Naive B cell (primary cell): ENCODE measurements around the gene ANKRD33B. TPM values are rescaled to one million over a fixed set of nuclear protein-coding genes. Genes with fewer than 3 reads are reported as not detected.

Experiments
- ATAC-seq, 2 donors: fragments of 150-1000 bp; cut with Tn5 transposase; 2 replicates each; pipeline ENCODE4 v1.10.0; 2021; ENCODE audit warnings: low read depth in 2 of 2, mild to moderate bottlenecking in 2 of 2, moderate library complexity in 2 of 2
- DNase-seq: peaks from one replicate; pipeline ENCODE4 v3.0.0; 2022
- H3K27ac Mint-ChIP-seq, 6 donors: one replicate each; pipeline ENCODE4 v1.8.0; 2020 to 2022; ENCODE audit warnings: mild to moderate bottlenecking in 6 of 6, mixed read lengths in 6 of 6, moderate library complexity in 5 of 6, inconsistent platforms in 2 of 6
- H3K27me3 Mint-ChIP-seq, 3 donors: one replicate each; pipeline ENCODE4 v1.8.0; 2021 to 2022; ENCODE audit warnings: mixed read lengths in 3 of 3, mild to moderate bottlenecking in 1 of 3
- H3K36me3 Mint-ChIP-seq, 2 donors: one replicate each; pipeline ENCODE4 v1.8.0; 2020 to 2022; ENCODE audit warnings: mixed read lengths in 2 of 2, inconsistent platforms in 1 of 2, mild to moderate bottlenecking in 1 of 2
- H3K4me1 Mint-ChIP-seq, 3 donors: one replicate each; pipeline ENCODE4 v1.8.0; 2020 to 2022; ENCODE audit warnings: mixed read lengths in 3 of 3, inconsistent platforms in 1 of 3, mild to moderate bottlenecking in 1 of 3, moderate library complexity in 1 of 3
- H3K4me3 Mint-ChIP-seq, 8 donors: one replicate each; pipeline ENCODE4 v1.8.0; 2020 to 2022; ENCODE audit warnings: mild to moderate bottlenecking in 8 of 8, mixed read lengths in 8 of 8, moderate library complexity in 8 of 8, inconsistent platforms in 2 of 8
- H3K9me3 Mint-ChIP-seq, 7 donors: one replicate each; pipeline ENCODE4 v1.8.0; 2020 to 2022; ENCODE audit warnings: mixed read lengths in 7 of 7, mild to moderate bottlenecking in 5 of 7, inconsistent platforms in 2 of 7, moderate library complexity in 1 of 7
- polyA plus RNA-seq, 6 donors: library from polyadenylated mRNA; unstranded; fragments of 300-500 nt; fragmentation: Illumina TruSeq; gene quantifications; one replicate each; pipeline ENCODE4 v1.2.3, GENCODE V29; 2021; ENCODE audit warnings: low read depth in 6 of 6

Gene ANKRD33B
- polyA plus RNA-seq, 6 donors from 2014 or later: 1.3 to 2.7 (median 1.9) TPM

GRCh38 chr5:10688651-10689171 lies 124.8 kb downstream of the ANKRD33B start:
- no peak for DNase-seq
- peak overlapping the region in 1 of 6 donors; percentile 81 for H3K27ac Mint-ChIP-seq
- no peaks in the 10 kb centered on the region for H3K27me3 Mint-ChIP-seq
- no peak overlapping the region for H3K4me3 Mint-ChIP-seq
- no peak for ATAC-seq
- H3K9me3 Mint-ChIP-seq: no peaks in the 10 kb centered on the region
- no peaks in the 10 kb centered on the region for H3K4me1 Mint-ChIP-seq
- peaks cover 13 to 15% of the 10 kb centered on the region in 2 donors for H3K36me3 Mint-ChIP-seq

GRCh38 chr5:10689391-10690081 lies 125.7 kb downstream of the ANKRD33B start:
- peaks cover 13 to 15% of the 10 kb centered on the region in 2 donors for H3K36me3 Mint-ChIP-seq
- no peaks in the 10 kb centered on the region for H3K4me1 Mint-ChIP-seq
- H3K4me3 Mint-ChIP-seq: no peak overlapping the region
- H3K9me3 Mint-ChIP-seq: no peaks in the 10 kb centered on the region
- DNase-seq (no peak), ATAC-seq (no peak)
- no peaks in the 10 kb centered on the region for H3K27me3 Mint-ChIP-seq
- H3K27ac Mint-ChIP-seq: peak overlapping the region in 1 of 6 donors; percentile 81

GRCh38 chr5:10690460-10691440 lies 126.9 kb downstream of the ANKRD33B start:
- Mint-ChIP-seq H3K9me3 (no peaks in the 10 kb centered on the region), H3K4me1 (peaks cover 0 to 8% (median 6%) of the 10 kb centered on the region in 3 donors), H3K27ac (peak overlapping the region in 1 of 6 donors; percentile 8), H3K27me3 (no peaks in the 10 kb centered on the region), H3K36me3 (peaks cover 13 to 20% of the 10 kb centered on the region in 2 donors), H3K4me3 (no peak overlapping the region)
- DNase-seq (no peak), ATAC-seq (no peak)

- Mint-ChIP-seq H3K27ac (peak overlapping the region in 2 of 6 donors; percentile 19 to 20), H3K4me3 (no peak overlapping the region), H3K4me1 (peaks cover 3 to 12% (median 6%) of the 10 kb centered on the region in 3 donors), H3K36me3 (peaks cover 5 to 8% of the 10 kb centered on the region in 2 donors), H3K9me3 (no peaks in the 10 kb centered on the region), H3K27me3 (no peaks in the 10 kb centered on the region)
- DNase-seq (no peak), ATAC-seq (no peak)
Observed at GRCh38 chr5:10691826-10692785, 128.2 kb downstream of the ANKRD33B start.

- Mint-ChIP-seq H3K27ac (peak overlapping the region in 4 of 6 donors; percentile 44 to 82 (median 68)), H3K9me3 (no peaks in the 10 kb centered on the region), H3K27me3 (no peaks in the 10 kb centered on the region), H3K4me1 (peaks cover 10 to 23% (median 23%) of the 10 kb centered on the region in 3 donors), H3K36me3 (peaks cover 0 to 5% of the 10 kb centered on the region in 2 donors), H3K4me3 (no peak overlapping the region)
- ATAC-seq (peak; percentile 28 to 43), DNase-seq (no peak)
Observed at GRCh38 chr5:10695055-10695649, 131.3 kb downstream of the ANKRD33B start.

GRCh38 chr5:10695759-10696543 lies 132.1 kb downstream of the ANKRD33B start:
- DNase-seq: no peak

GRCh38 chr5:10699281-10699874 lies 135.5 kb downstream of the ANKRD33B start:
- no peak for DNase-seq
- peaks cover 0 to 5% of the 10 kb centered on the region in 2 donors for H3K36me3 Mint-ChIP-seq
- H3K27me3 Mint-ChIP-seq: no peaks in the 10 kb centered on the region
- no peak for ATAC-seq
- no peak overlapping the region for H3K4me3 Mint-ChIP-seq
- H3K27ac Mint-ChIP-seq: peak overlapping the region in 5 of 6 donors; percentile 39 to 92 (median 84)
- H3K9me3 Mint-ChIP-seq: no peaks in the 10 kb centered on the region
- H3K4me1 Mint-ChIP-seq: peaks cover 15 to 39% (median 36%) of the 10 kb centered on the region in 3 donors

More at GRCh38 chr5:10695759-10696543, 132.1 kb downstream of the ANKRD33B start:
- peaks cover 13 to 30% (median 27%) of the 10 kb centered on the region in 3 donors for H3K4me1 Mint-ChIP-seq
- no peaks in the 10 kb centered on the region for H3K9me3 Mint-ChIP-seq
- no peak overlapping the region for H3K4me3 Mint-ChIP-seq
- no peak for ATAC-seq
- peaks cover 0 to 5% of the 10 kb centered on the region in 2 donors for H3K36me3 Mint-ChIP-seq
- H3K27me3 Mint-ChIP-seq: no peaks in the 10 kb centered on the region
- peak overlapping the region in 3 of 6 donors; percentile 30 to 82 (median 53) for H3K27ac Mint-ChIP-seq

- Mint-ChIP-seq H3K4me3 (peak overlapping the region in 2 of 8 donors; percentile 1 to 15), H3K27me3 (no peaks in the 10 kb centered on the region), H3K4me1 (peaks cover 19 to 43% (median 40%) of the 10 kb centered on the region in 3 donors), H3K36me3 (peaks cover 0 to 3% of the 10 kb centered on the region in 2 donors), H3K27ac (peak overlapping the region; percentile 8 to 92 (median 80)), H3K9me3 (no peaks in the 10 kb centered on the region)
- peak; percentile 82 to 86 for ATAC-seq
- DNase-seq: peak; percentile 43
Observed at GRCh38 chr5:10699987-10700386, 136.1 kb downstream of the ANKRD33B start.

- peaks cover 24 to 44% (median 41%) of the 10 kb centered on the region in 3 donors for H3K4me1 Mint-ChIP-seq
- H3K36me3 Mint-ChIP-seq: no peaks in the 10 kb centered on the region
- no peak for ATAC-seq
- H3K9me3 Mint-ChIP-seq: no peaks in the 10 kb centered on the region
- no peaks in the 10 kb centered on the region for H3K27me3 Mint-ChIP-seq
- no peak for DNase-seq
- H3K4me3 Mint-ChIP-seq: peak overlapping the region in 1 of 8 donors; percentile 15
- peak overlapping the region in 5 of 6 donors; percentile 8 to 87 (median 83) for H3K27ac Mint-ChIP-seq
Observed at GRCh38 chr5:10700516-10700915, 136.6 kb downstream of the ANKRD33B start.

- Mint-ChIP-seq H3K9me3 (no peaks in the 10 kb centered on the region), H3K4me1 (peaks cover 25 to 45% (median 44%) of the 10 kb centered on the region in 3 donors), H3K36me3 (peaks cover 0 to under 1% of the 10 kb centered on the region in 2 donors), H3K4me3 (no peak overlapping the region), H3K27ac (no peak overlapping the region), H3K27me3 (no peaks in the 10 kb centered on the region)
- ATAC-seq (no peak), DNase-seq (peak; percentile 28)
Observed at GRCh38 chr5:10701567-10702039, 137.7 kb downstream of the ANKRD33B start.

GRCh38 chr5:10702040-10702629 lies 138.3 kb downstream of the ANKRD33B start:
- H3K4me1 Mint-ChIP-seq: peaks cover 25 to 48% (median 47%) of the 10 kb centered on the region in 3 donors
- no peaks in the 10 kb centered on the region for H3K27me3 Mint-ChIP-seq
- peak overlapping the region in 2 of 6 donors; percentile 22 to 37 for H3K27ac Mint-ChIP-seq
- no peaks in the 10 kb centered on the region for H3K9me3 Mint-ChIP-seq
- peaks cover 0 to 6% of the 10 kb centered on the region in 2 donors for H3K36me3 Mint-ChIP-seq
- H3K4me3 Mint-ChIP-seq: no peak overlapping the region
- ATAC-seq (no peak), DNase-seq (no peak)
